Activated T-helper 2 cell treated with anti-CD3 and anti-CD28 coated beads, Interferon-gamma antibody, Interleukin-2, Interleukin-4, amounts not matched to agents 10 μg/mL and 5 μg/mL and 100 μg/mL, durations not matched to agents 14 hours and 24 hours and 36 hours (primary cell): ENCODE data around the gene ZBTB8A. TPM values are rescaled to one million over a fixed set of nuclear protein-coding genes. Genes with fewer than 3 reads are reported as not detected.
"Not testable (repeated sequence)": the region's sequence is repeated elsewhere in the genome, so short reads cannot be mapped to it uniquely, and the experiment has no call there.

Source experiments
- DNase-seq: peaks from one replicate; pipeline ENCODE4 v3.0.0; 2021; ENCODE audit warnings: low spot score
- H3K27ac Mint-ChIP-seq: one replicate; pipeline ENCODE4 v1.8.0; 2021; ENCODE audit warnings: mixed read lengths
- H3K27me3 Mint-ChIP-seq: one replicate; pipeline ENCODE4 v1.8.0; 2021; ENCODE audit warnings: low read depth, mixed read lengths
- H3K36me3 Mint-ChIP-seq: one replicate; pipeline ENCODE4 v1.8.0; 2021; ENCODE audit warnings: low read depth, mixed read lengths
- H3K4me1 Mint-ChIP-seq: one replicate; pipeline ENCODE4 v1.8.0; 2021; ENCODE audit warnings: low read depth, mixed read lengths
- H3K4me3 Mint-ChIP-seq: one replicate; pipeline ENCODE4 v1.8.0; 2021; ENCODE audit warnings: low read depth, mild to moderate bottlenecking, moderate library complexity, mixed read lengths
- H3K9me3 Mint-ChIP-seq: one replicate; pipeline ENCODE4 v1.8.0; 2021; ENCODE audit warnings: mixed read lengths
- intact Hi-C: fragments of 100-400 bp; cut with micrococcal nuclease; formaldehyde crosslinking; loops from one replicate; pipeline ENCODE4 v1.15.1; 2023
- total RNA-seq: library from RNA; stranded (reverse); gene quantifications from 2 replicates; pipeline ENCODE4 v1.2.3, GENCODE V29; 2022

ZBTB8A gene
- total RNA-seq, 1 donor from 2014 or later = 0.96 TPM

- Mint-ChIP-seq H3K9me3 (no peaks in the 10 kb centered on the region), H3K27ac (no peak overlapping the region), H3K4me1 (peaks cover 2% of the 10 kb centered on the region), H3K36me3 (no peaks in the 10 kb centered on the region), H3K27me3 (no peaks in the 10 kb centered on the region), H3K4me3 (peak overlapping the region; percentile 67)
- DNase-seq = no peak
- intact Hi-C loops = loop anchor here (10.0 kb wide), 1 partner anchor 87 kb away; no protein-coding TSS in a partner anchor
These were observed 72.6 kb downstream of the ZBTB8A start for GRCh38 chr1:32611859-32612188.

- peaks cover 2% of the 10 kb centered on the region for H3K4me1 Mint-ChIP-seq
- no peaks in the 10 kb centered on the region for H3K36me3 Mint-ChIP-seq
- no peaks in the 10 kb centered on the region for H3K27me3 Mint-ChIP-seq
- H3K27ac Mint-ChIP-seq = no peak overlapping the region
- H3K4me3 Mint-ChIP-seq = peak overlapping the region; percentile 67
- intact Hi-C loops = loop anchor here (10.0 kb wide), 1 partner anchor 88 kb away; no protein-coding TSS in a partner anchor
- no peaks in the 10 kb centered on the region for H3K9me3 Mint-ChIP-seq
- peak; percentile 40 for DNase-seq
These were observed 73.1 kb downstream of the ZBTB8A start for GRCh38 chr1:32612189-32612881.

- no peak for DNase-seq
- no peak overlapping the region for H3K4me3 Mint-ChIP-seq
- no peaks in the 10 kb centered on the region for H3K27me3 Mint-ChIP-seq
- H3K9me3 Mint-ChIP-seq = no peaks in the 10 kb centered on the region
- peaks cover 3% of the 10 kb centered on the region for H3K36me3 Mint-ChIP-seq
- H3K27ac Mint-ChIP-seq = no peak overlapping the region
- intact Hi-C loops = loop anchor here (10.0 kb wide), 1 partner anchor 89 kb away; no protein-coding TSS in a partner anchor
- peaks cover 2% of the 10 kb centered on the region for H3K4me1 Mint-ChIP-seq
These were observed 74.2 kb downstream of the ZBTB8A start for GRCh38 chr1:32613472-32613871.

- no peaks in the 10 kb centered on the region for H3K27me3 Mint-ChIP-seq
- H3K4me3 Mint-ChIP-seq = no peak overlapping the region
- intact Hi-C loops = loop anchor here (10.0 kb wide), 1 partner anchor 94 kb away; no protein-coding TSS in a partner anchor
- peaks cover 41% of the 10 kb centered on the region for H3K36me3 Mint-ChIP-seq
- no peak overlapping the region for H3K27ac Mint-ChIP-seq
- no peak for DNase-seq
- H3K9me3 Mint-ChIP-seq = no peaks in the 10 kb centered on the region
- peaks cover 23% of the 10 kb centered on the region for H3K4me1 Mint-ChIP-seq
These were observed 79.5 kb downstream of the ZBTB8A start for GRCh38 chr1:32618673-32619221.

- no peak for DNase-seq
- peaks cover 3% of the 10 kb centered on the region for H3K9me3 Mint-ChIP-seq
- no peaks in the 10 kb centered on the region for H3K27me3 Mint-ChIP-seq
- H3K4me3 Mint-ChIP-seq = no peak overlapping the region
- no peak overlapping the region for H3K27ac Mint-ChIP-seq
- intact Hi-C loops = loop anchor here (10.0 kb wide), 1 partner anchor 95 kb away; no protein-coding TSS in a partner anchor
- H3K4me1 Mint-ChIP-seq = peaks cover 29% of the 10 kb centered on the region
- H3K36me3 Mint-ChIP-seq = peaks cover 48% of the 10 kb centered on the region
These were observed 80.7 kb downstream of the ZBTB8A start for GRCh38 chr1:32619701-32620485.

GRCh38 chr1:32622205-32622604 is 83.0 kb downstream of the ZBTB8A start:
- intact Hi-C loops = loop anchor here (2.0 kb wide), 1 partner anchor 29 kb away; the partner anchor contains the start of genes RBBP4 and ZBTB8OS
- Mint-ChIP-seq H3K36me3 (peaks cover 54% of the 10 kb centered on the region), H3K4me1 (peaks cover 33% of the 10 kb centered on the region), H3K9me3 (peaks cover 3% of the 10 kb centered on the region), H3K4me3 (no peak overlapping the region), H3K27ac (no peak overlapping the region), H3K27me3 (no peaks in the 10 kb centered on the region)
- no peak for DNase-seq

GRCh38 chr1:32622806-32623681 is 83.8 kb downstream of the ZBTB8A start:
- Mint-ChIP-seq H3K36me3 (peaks cover 58% of the 10 kb centered on the region), H3K9me3 (peaks cover 3% of the 10 kb centered on the region), H3K27me3 (no peaks in the 10 kb centered on the region), H3K4me1 (peaks cover 40% of the 10 kb centered on the region), H3K4me3 (no peak overlapping the region), H3K27ac (peak overlapping the region; percentile 75)
- intact Hi-C loops = loop anchor here (2.0 kb wide), 1 partner anchor 28 kb away; the partner anchor contains the start of genes RBBP4 and ZBTB8OS
- DNase-seq = no peak

GRCh38 chr1:32623775-32624174 is 84.5 kb downstream of the ZBTB8A start:
- H3K36me3 Mint-ChIP-seq = peaks cover 62% of the 10 kb centered on the region
- H3K27ac Mint-ChIP-seq = peak overlapping the region; percentile 75
- H3K9me3 Mint-ChIP-seq = peaks cover 3% of the 10 kb centered on the region
- no peaks in the 10 kb centered on the region for H3K27me3 Mint-ChIP-seq
- H3K4me1 Mint-ChIP-seq = peaks cover 40% of the 10 kb centered on the region
- intact Hi-C loops = loop anchor here (2.0 kb wide), 1 partner anchor 27 kb away; the partner anchor contains the start of genes RBBP4 and ZBTB8OS
- no peak for DNase-seq
- H3K4me3 Mint-ChIP-seq = no peak overlapping the region

- Mint-ChIP-seq H3K27me3 (no peaks in the 10 kb centered on the region), H3K4me3 (no peak overlapping the region), H3K27ac (no peak overlapping the region), H3K36me3 (peaks cover 56% of the 10 kb centered on the region), H3K9me3 (peaks cover 3% of the 10 kb centered on the region), H3K4me1 (peaks cover 33% of the 10 kb centered on the region)
- intact Hi-C loops = no loop called here
- no peak for DNase-seq
These were observed 86.9 kb downstream of the ZBTB8A start for GRCh38 chr1:32626176-32626575.

- no peaks in the 10 kb centered on the region for H3K27me3 Mint-ChIP-seq
- peaks cover 30% of the 10 kb centered on the region for H3K4me1 Mint-ChIP-seq
- peaks cover 3% of the 10 kb centered on the region for H3K9me3 Mint-ChIP-seq
- peak overlapping the region; percentile 78 for H3K27ac Mint-ChIP-seq
- peak overlapping the region; percentile 37 for H3K4me3 Mint-ChIP-seq
- DNase-seq = no peak
- intact Hi-C loops = no loop called here
- peaks cover 50% of the 10 kb centered on the region for H3K36me3 Mint-ChIP-seq
These were observed 88.5 kb downstream of the ZBTB8A start for GRCh38 chr1:32627596-32628162.

- H3K4me3 Mint-ChIP-seq, intact Hi-C loops, DNase-seq, H3K27me3 Mint-ChIP-seq, H3K27ac Mint-ChIP-seq, H3K9me3 Mint-ChIP-seq: not testable (repeated sequence)
- Mint-ChIP-seq H3K4me1 (peaks cover 22% of the 10 kb centered on the region), H3K36me3 (peaks cover 48% of the 10 kb centered on the region)
These were observed 90.9 kb downstream of the ZBTB8A start for GRCh38 chr1:32630173-32630572.

- Mint-ChIP-seq H3K36me3 (peaks cover 50% of the 10 kb centered on the region), H3K27ac (no peak overlapping the region), H3K9me3 (no peaks in the 10 kb centered on the region), H3K4me1 (peaks cover 13% of the 10 kb centered on the region), H3K27me3 (no peaks in the 10 kb centered on the region), H3K4me3 (no peak overlapping the region)
- intact Hi-C loops = no loop called here
- DNase-seq = no peak
These were observed 93.6 kb downstream of the ZBTB8A start for GRCh38 chr1:32632829-32633228.
